Omental fat pad (tissue), 4 donors: Measurements from ENCODE around the gene GSTA5. TPM values are rescaled to one million over a fixed set of nuclear protein-coding genes. Genes with fewer than 3 reads are reported as not detected.
"Not testable (repeated sequence)": the region's sequence is repeated elsewhere in the genome, so short reads cannot be mapped to it uniquely, and the experiment has no call there.

Experiments
- ATAC-seq: fragments of 150-250 bp; one replicate; pipeline ENCODE4 v1.9.1; 2016; ENCODE audit warnings: mild to moderate bottlenecking, moderate library complexity; ENCODE audit not compliant: low FRiP score
- DNase-seq: peaks from one replicate; pipeline ENCODE4 v3.0.0-alpha.2; 2019; ENCODE audit warnings: low spot score
- total RNA-seq, 4 donors: library from RNA; depleted of rRNA; stranded (reverse); fragments of >200 nt; gene quantifications; one replicate each; pipeline ENCODE4 v1.1.0, GENCODE V29; 2016
- TF ChIP-seq, protein P1 (sequence below), 3 donors: fragments of 450-650 bp; IDR thresholded peaks; one replicate each; pipeline ENCODE4 v1.5.1; 2016 to 2017; ENCODE audit warnings: antibody characterized with exemption in 3 of 3, mild to moderate bottlenecking in 3 of 3, moderate library complexity in 2 of 3

GSTA5 gene
- total RNA-seq, 4 donors from 2014 or later = not detected

DNA sequence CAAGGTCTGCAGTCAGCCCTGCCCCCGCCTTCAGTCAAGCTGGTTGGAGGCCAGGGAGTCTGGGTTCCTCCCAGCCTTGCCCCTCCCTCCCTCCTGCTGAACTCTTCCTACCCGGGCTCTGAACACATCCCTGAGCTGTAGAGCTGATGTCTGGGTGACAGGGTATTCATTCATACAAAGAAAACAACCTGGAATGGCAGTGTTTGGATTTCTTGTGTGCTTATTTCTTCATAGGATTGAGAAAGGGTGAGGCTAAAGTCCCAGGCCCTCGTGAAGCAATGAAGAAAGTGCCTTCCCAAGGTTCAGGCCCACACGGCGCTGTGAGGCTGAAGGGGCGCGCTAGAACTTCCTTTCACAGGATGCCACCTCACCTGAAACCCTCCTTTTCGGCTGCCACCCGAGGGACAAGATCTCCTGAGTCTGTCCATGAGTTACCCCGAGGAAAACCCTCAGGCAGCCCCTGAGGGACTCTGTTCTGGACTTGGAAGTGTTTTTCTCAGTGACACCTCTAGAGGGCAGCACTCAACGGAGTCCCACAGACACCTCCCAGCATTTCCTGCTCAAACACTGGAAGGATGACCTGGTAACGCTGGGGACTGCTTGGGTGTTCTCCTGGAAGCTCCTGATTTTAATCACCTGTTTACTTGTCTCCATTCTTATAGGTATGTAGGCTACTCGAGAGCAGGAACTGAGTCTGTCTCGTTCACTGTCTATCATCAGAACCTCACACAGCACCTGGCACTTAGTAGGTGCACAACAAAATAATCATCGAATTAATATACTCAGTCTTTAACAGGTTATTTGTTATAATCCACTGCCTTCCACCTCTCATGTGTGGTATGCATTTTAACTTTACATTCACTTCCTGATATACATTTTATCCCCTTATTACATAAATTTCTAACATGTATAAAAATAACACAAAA is 25.2 kb downstream of the GSTA5 start:
- ATAC-seq = no peak

GRCh38 chr6:52814545-52814944 is 26.1 kb downstream of the GSTA5 start:
- ATAC-seq, DNase-seq: not testable (repeated sequence)

More for the DNA sequence above, 25.2 kb downstream of the GSTA5 start:
- DNase-seq = no peak
- TF ChIP-seq, protein P1, sequence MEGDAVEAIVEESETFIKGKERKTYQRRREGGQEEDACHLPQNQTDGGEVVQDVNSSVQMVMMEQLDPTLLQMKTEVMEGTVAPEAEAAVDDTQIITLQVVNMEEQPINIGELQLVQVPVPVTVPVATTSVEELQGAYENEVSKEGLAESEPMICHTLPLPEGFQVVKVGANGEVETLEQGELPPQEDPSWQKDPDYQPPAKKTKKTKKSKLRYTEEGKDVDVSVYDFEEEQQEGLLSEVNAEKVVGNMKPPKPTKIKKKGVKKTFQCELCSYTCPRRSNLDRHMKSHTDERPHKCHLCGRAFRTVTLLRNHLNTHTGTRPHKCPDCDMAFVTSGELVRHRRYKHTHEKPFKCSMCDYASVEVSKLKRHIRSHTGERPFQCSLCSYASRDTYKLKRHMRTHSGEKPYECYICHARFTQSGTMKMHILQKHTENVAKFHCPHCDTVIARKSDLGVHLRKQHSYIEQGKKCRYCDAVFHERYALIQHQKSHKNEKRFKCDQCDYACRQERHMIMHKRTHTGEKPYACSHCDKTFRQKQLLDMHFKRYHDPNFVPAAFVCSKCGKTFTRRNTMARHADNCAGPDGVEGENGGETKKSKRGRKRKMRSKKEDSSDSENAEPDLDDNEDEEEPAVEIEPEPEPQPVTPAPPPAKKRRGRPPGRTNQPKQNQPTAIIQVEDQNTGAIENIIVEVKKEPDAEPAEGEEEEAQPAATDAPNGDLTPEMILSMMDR (IDR thresholded peaks at IDR 0.05) = no peak

DNA sequence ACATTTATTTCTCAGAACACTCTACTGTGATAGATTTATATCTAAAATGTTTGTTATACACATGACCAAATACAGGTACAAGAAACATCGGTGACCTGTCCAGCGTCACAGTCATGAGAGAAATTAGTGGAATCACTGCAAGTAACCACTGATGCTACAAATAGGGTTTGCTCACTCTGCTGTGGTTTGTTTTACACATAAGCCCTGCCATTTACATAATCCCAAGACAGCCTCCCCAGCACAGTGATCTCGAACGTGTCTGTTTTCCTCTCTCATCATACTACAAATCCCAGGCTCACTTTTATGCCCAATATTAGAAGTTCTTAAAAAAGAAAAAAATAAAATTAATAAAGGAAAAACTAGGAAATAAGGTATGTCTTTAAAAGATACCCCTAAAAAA is 30.8 kb downstream of the GSTA5 start:
- not testable (repeated sequence) for DNase-seq, ATAC-seq

DNA sequence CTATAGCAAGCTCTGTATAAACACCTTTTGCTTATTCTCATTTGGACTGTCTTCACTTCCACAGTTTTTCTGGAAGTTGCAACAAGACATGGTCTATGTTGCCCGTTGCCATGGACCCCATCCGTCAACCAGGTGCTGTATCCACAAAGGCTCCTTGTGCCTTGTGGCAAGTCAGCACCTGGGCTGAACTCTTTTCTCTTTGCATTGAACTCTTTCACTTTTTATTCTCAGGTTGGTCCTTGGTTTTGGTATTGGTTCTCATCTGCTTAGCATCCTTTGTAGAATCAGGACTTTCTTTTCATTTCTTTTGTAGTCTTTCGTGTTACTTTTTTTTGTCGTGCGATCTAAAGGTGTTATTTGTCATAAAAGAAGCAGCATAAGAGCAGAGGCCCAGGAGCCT is 32.0 kb downstream of the GSTA5 start:
- ATAC-seq = no peak
- DNase-seq = no peak
- TF ChIP-seq, protein P1 (IDR thresholded peaks at IDR 0.05) = no peak

DNA sequence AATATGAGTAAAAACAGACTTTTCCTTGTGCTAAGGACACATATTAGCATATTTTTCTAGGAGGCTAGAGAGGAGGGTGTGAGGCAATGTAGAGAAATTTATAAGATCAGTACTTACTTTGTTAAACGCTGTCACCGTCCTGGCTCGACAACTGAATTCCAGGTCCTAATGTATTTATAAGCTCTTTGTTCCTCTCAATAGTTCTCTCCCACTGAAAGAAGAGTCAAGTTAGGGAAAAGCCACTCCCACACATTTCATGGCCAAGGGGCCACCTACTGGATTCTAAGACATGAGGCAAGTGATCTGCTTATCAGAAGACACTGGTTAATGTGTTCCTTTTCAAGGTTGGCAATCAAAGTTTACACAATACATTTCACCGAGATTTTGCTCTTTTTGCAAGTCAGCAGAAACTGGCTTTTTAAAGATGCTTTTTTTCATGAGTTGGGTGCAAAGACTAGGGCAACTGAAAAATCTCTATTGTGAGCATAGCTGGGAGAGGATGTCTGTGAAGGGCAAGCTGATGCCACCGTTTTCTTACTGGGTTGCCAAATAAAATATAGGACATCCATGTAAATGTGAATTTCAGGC is 36.9 kb downstream of the GSTA5 start, which contains the start of gene GSTA1:
Gene GSTA1, minus strand, starts transcription at position 149 of the 588 bp plus-strand sequence. CDS start 4,549 bp downstream, outside the sequence.
- ATAC-seq, DNase-seq: not testable (repeated sequence)

- ATAC-seq (no peak), DNase-seq (no peak)
- TF ChIP-seq, protein P1 (IDR thresholded peaks at IDR 0.05) = no peak
These were observed 37.8 kb downstream of the GSTA5 start for GRCh38 chr6:52802806-52803205.

GRCh38 chr6:52801188-52801841 is 39.3 kb downstream of the GSTA5 start:
- TF ChIP-seq, protein P1 (IDR thresholded peaks at IDR 0.05) = no peak
- DNase-seq (no peak), ATAC-seq (no peak)

DNA sequence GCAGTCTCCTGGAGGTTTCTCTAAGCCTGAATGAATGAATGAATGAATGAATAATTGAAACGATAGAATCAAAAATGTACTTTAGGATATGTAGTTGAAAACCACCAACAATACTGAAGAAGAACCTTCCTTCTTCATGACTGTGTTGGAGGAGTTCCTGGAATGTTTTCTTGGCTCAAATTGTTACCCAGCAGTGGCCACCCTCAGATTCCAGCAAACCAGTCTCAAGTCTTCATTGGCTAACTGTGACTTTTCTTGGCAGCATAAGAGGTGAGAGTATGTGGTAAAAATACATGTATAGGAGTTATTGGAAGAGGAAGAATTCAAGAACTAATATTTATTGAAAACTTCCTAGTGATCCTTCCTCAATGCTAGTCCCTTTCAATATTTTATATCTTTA is 41.3 kb downstream of the GSTA5 start:
- not testable (repeated sequence) for DNase-seq

DNA sequence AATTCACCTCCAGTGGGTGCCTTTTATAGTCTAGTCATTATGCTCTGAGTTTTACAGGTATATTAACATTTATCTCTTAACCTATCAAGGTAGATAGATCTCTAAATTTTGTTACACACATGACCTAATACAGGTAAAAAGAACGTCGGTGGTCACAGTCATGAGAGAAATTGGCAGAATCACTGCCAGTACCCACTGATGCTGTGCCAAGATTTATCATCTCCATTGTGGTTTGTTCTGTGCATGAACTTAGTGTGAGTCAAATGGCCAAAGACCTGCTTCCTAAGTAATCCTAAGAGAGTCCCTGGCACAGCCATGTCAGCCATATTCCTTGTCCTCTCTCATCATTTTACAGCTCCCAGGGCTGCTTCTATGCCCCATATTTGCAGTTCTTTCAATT is 46.2 kb downstream of the GSTA5 start:
- not testable (repeated sequence) for DNase-seq, ATAC-seq

More for the DNA sequence above, 41.3 kb downstream of the GSTA5 start:
- not testable (repeated sequence) for ATAC-seq
